ENCODE results near the gene GNPAT. TPM values are rescaled to one million over a fixed set of nuclear protein-coding genes. Genes with fewer than 3 reads are reported as not detected.

GNPAT gene
- 10 to 100 TPM; 31.1 to 40.8 (median 35.8) TPM for total RNA-seq

DNA sequence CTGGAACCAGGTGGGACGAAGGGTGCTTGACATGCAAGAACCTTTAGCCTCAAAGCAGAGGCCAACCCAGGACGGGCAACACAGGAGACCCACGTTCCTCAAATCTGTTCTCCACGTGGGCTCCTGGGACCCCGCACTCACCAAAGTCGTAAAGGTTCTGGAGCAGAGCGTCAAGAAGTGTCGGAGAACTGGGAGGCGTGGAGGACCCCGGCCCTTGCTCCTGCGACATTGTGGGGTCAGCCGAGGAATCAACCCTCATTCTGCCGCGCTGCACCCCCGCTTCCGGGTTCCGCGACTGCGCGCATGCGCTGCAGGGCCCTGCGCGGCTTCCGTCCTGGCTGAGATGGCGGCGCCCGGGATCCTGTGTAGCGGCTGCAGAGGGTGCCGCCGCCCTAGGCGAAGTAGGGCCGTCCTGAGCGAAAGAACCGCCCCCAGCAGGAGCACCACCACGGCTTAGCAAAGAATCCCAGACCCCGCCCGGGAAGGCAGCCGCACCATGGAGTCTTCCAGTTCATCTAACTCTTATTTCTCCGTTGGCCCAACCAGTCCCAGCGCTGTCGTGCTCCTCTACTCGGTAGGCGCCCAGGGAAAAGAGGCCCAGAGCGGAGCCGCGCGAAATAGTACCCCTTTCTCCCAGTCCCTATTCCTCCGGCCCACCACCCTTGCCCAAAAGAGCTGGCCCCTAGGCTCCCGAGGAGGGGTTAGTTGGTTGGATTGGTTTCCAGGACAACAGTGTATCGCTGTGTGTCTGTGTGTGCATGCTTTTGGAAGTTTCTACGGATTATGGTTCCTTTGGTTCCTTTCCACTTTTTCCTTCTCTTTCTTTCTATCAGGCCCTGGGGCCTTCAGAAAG, at the start of gene GNPAT:
Gene GNPAT (plus strand): TSS at position 330 of the 853 bp plus-strand sequence. CDS start 167 bp downstream, at position 497.
- intact Hi-C loops (cut with DNase I; ENCODE audit: low total_unique reads) = no loop called here
- peak; percentile 68 to 83 for DNase-seq (ENCODE audit: low spot score in 2 of 2)
- H3K27me3 ChIP-seq = no peaks in the 10 kb centered on the region
- peak; percentile 75 to 90 (median 81) for TF ChIP-seq POLR2AphosphoS5 (IDR thresholded peaks at IDR 0.05)
- TF ChIP-seq CTCF (IDR thresholded peaks at IDR 0.05) = no peak
- peak; percentile 86 for TF ChIP-seq POLR2A (IDR thresholded peaks at IDR 0.05)
- no peaks in the 10 kb centered on the region for H3K4me1 ChIP-seq
- H3K9me3 ChIP-seq = no peaks in the 10 kb centered on the region
- H3K4me3 ChIP-seq = peak within 1 kb of the TSS; percentile 80 to 86 (median 83)
- no peaks in the 10 kb centered on the region for H3K36me3 ChIP-seq
- peak within 1 kb of the TSS; percentile 78 to 87 for H3K27ac ChIP-seq

DNA sequence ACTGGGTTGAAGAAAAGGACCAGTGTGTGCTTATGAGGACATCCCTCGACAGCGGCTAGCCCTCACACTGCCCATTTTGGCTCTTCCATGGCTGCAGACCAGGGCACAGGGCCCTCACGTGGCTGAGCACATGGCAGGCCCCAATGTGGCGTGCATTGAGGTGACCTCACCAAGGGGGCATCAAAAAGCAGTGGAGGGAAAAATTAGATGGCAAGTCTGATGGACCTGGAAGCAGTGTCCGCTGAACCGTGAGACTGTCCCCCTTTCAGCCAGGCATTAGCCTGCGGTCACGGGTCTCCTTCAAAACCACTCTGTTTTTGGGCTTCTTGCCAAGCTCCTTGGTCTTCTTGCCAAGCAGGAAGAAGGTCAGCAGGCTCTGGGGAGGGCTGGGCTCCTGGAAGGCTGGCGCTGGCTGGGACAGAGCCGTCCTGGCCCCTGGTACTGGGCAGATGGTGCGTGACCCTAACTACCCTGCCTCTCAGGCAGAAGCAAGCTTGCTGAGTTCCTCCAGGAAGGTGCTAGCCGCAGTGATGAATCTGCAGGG, 48.3 kb upstream of the GNPAT start:
- TF ChIP-seq POLR2AphosphoS5 (IDR thresholded peaks at IDR 0.05) = no peak
- TF ChIP-seq POLR2A (IDR thresholded peaks at IDR 0.05) = no peak
- no peak for TF ChIP-seq CTCF (IDR thresholded peaks at IDR 0.05)
- Histone ChIP-seq H3K4me3 (no peak overlapping the region), H3K27me3 (peaks cover 0 to 20% of the 10 kb centered on the region in 2 donors), H3K9me3 (no peaks in the 10 kb centered on the region), H3K4me1 (no peaks in the 10 kb centered on the region), H3K27ac (no peak overlapping the region), H3K36me3 (no peaks in the 10 kb centered on the region)
- peak in 1 of 2 donors; percentile 24 for DNase-seq (ENCODE audit: low spot score in 2 of 2)
- intact Hi-C loops (cut with DNase I; ENCODE audit: low total_unique reads) = no loop called here

DNA sequence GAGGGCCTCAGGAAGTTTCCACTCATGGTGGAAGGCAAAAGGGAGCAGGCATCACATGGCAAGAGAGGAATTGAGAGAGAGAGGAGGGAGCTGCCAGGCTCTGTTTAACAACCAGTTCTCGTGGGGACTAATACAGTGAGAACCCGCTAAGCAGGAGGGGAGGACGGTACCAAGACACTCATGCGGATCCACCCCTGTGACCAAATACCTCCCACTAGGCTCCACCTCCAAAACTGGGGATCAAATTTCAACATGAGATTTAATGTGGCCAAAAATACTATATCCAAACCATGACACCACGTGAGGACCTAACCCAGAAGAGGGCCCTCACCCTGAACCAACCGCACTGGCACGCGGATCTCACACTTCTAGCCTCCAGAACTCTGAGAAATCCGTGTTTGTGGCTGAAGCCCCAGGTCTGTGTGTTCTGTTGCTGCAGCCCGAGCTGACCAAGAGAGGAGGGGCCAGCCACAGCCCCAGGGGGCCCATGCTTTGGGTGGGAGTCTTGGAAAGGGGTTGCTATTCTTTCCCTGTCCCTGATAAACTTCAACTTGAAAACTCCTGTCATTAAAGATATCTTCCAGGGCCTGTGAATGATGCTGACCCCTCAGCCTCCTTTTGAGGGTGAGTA, 47.2 kb upstream of the GNPAT start:
- H3K9me3 ChIP-seq = no peaks in the 10 kb centered on the region
- intact Hi-C loops (cut with DNase I; ENCODE audit: low total_unique reads) = no loop called here
- no peaks in the 10 kb centered on the region for H3K4me1 ChIP-seq
- no peaks in the 10 kb centered on the region for H3K36me3 ChIP-seq
- no peak for DNase-seq (ENCODE audit: low spot score in 2 of 2)
- H3K27me3 ChIP-seq = peaks cover 0 to 8% of the 10 kb centered on the region in 2 donors
- H3K27ac ChIP-seq = no peak overlapping the region
- H3K4me3 ChIP-seq = no peak overlapping the region
- TF ChIP-seq CTCF (IDR thresholded peaks at IDR 0.05) = no peak
- no peak for TF ChIP-seq POLR2A (IDR thresholded peaks at IDR 0.05)
- TF ChIP-seq POLR2AphosphoS5 (IDR thresholded peaks at IDR 0.05) = no peak

DNA sequence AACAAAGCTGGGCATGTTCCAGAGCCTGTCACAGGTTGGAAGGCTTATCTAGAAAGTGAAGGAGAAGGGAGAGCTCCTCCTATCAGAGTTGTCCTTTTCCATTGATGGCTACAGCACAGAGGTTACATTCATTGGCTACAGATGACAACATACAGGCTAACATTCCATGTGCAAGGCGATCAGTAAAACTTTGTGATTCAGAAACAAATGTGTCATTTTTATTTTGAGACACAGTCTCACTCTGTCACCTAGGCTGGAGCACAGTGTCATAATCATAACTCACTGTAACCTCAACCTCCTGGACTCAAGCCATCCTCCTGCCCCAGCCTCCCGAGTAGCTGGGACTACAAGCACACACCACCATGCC, 46.6 kb upstream of the GNPAT start:
- H3K9me3 ChIP-seq = no peaks in the 10 kb centered on the region
- H3K27me3 ChIP-seq = peaks cover 0 to 7% of the 10 kb centered on the region in 2 donors
- DNase-seq (ENCODE audit: low spot score in 2 of 2) = no peak
- no peaks in the 10 kb centered on the region for H3K36me3 ChIP-seq
- intact Hi-C loops (cut with DNase I; ENCODE audit: low total_unique reads) = no loop called here
- no peak overlapping the region for H3K4me3 ChIP-seq
- H3K4me1 ChIP-seq = no peaks in the 10 kb centered on the region
- no peak overlapping the region for H3K27ac ChIP-seq
- TF ChIP-seq POLR2A (IDR thresholded peaks at IDR 0.05) = no peak
- TF ChIP-seq CTCF (IDR thresholded peaks at IDR 0.05) = no peak
- TF ChIP-seq POLR2AphosphoS5 (IDR thresholded peaks at IDR 0.05) = no peak

Data from breast epithelium (tissue), 4 donors.